Stimulated activated CD8-positive, alpha-beta memory T cell treated with anti-CD3 and anti-CD28 coated beads, Interleukin-4, amount 100 ng/mL, for 48 hours (primary cell): Measurements from ENCODE around the gene CLTC.
A peak's percentile ranks its signal among the peaks of the same experiment; 100 is the strongest.

Source experiments
- DNase-seq: peaks from one replicate; pipeline ENCODE4 v3.0.0-alpha.2; 2020

Gene CLTC

GRCh38 chr17:59688008-59688407, 68.3 kb downstream of the CLTC start:
- DNase-seq = no peak

GRCh38 chr17:59688496-59688895, 68.8 kb downstream of the CLTC start:
- DNase-seq = no peak

GRCh38 chr17:59693582-59693981, 73.9 kb downstream of the CLTC start:
- no peak for DNase-seq

GRCh38 chr17:59694344-59694743, 74.6 kb downstream of the CLTC start:
- no peak for DNase-seq

GRCh38 chr17:59695945-59696681, 76.4 kb downstream of the CLTC start:
- no peak for DNase-seq

- no peak for DNase-seq
These were observed 77.1 kb downstream of the CLTC start for GRCh38 chr17:59696682-59697277.

GRCh38 chr17:59698143-59698542, 78.4 kb downstream of the CLTC start:
- no peak for DNase-seq

GRCh38 chr17:59699218-59699617, 79.5 kb downstream of the CLTC start:
- no peak for DNase-seq

- no peak for DNase-seq
These were observed 80.1 kb downstream of the CLTC start for GRCh38 chr17:59699786-59700185.

- DNase-seq = no peak
These were observed 82.6 kb downstream of the CLTC start for GRCh38 chr17:59702304-59702703.

GRCh38 chr17:59707149-59707970, 87.7 kb downstream of the CLTC start, which contains the start of the genes PTRH2 and VMP1:
Gene PTRH2, minus strand, starts transcription at chr17:59707430. Its CDS starts 9,452 bp downstream, at chr17:59697978.
Gene VMP1, plus strand, starts transcription at chr17:59707654. Its CDS starts 23,793 bp downstream, at chr17:59731447.
- DNase-seq = peak; percentile 95

GRCh38 chr17:59707971-59708430, 88.3 kb downstream of the CLTC start:
- DNase-seq = no peak

GRCh38 chr17:59711936-59712335, 92.2 kb downstream of the CLTC start:
- no peak for DNase-seq

GRCh38 chr17:59712862-59713261, 93.2 kb downstream of the CLTC start:
- no peak for DNase-seq

GRCh38 chr17:59714255-59714654, 94.6 kb downstream of the CLTC start:
- no peak for DNase-seq

GRCh38 chr17:59716427-59716826, 96.7 kb downstream of the CLTC start:
- no peak for DNase-seq

- DNase-seq = no peak
These were observed 99.8 kb downstream of the CLTC start for GRCh38 chr17:59719526-59719925.

GRCh38 chr17:59722623-59723022, 102.9 kb downstream of the CLTC start:
- no peak for DNase-seq

GRCh38 chr17:59723041-59723440, 103.3 kb downstream of the CLTC start:
- DNase-seq = no peak

- no peak for DNase-seq
These were observed 103.9 kb downstream of the CLTC start for GRCh38 chr17:59723607-59724006.

GRCh38 chr17:59725691-59726090, 106.0 kb downstream of the CLTC start:
- DNase-seq = no peak

- DNase-seq = no peak
These were observed 108.3 kb downstream of the CLTC start for GRCh38 chr17:59727817-59728533.
